GM18867 (cell line): ENCODE measurements around the gene GLB1L3.

Experiments used
- ATAC-seq: cut with Tn5 transposase; IDR thresholded peaks from one replicate; pipeline ENCODE4 v1.9.1; 2021; ENCODE audit warnings: mild to moderate bottlenecking, moderate library complexity; ENCODE audit not compliant: unreplicated experiment

GLB1L3 gene, protein sequence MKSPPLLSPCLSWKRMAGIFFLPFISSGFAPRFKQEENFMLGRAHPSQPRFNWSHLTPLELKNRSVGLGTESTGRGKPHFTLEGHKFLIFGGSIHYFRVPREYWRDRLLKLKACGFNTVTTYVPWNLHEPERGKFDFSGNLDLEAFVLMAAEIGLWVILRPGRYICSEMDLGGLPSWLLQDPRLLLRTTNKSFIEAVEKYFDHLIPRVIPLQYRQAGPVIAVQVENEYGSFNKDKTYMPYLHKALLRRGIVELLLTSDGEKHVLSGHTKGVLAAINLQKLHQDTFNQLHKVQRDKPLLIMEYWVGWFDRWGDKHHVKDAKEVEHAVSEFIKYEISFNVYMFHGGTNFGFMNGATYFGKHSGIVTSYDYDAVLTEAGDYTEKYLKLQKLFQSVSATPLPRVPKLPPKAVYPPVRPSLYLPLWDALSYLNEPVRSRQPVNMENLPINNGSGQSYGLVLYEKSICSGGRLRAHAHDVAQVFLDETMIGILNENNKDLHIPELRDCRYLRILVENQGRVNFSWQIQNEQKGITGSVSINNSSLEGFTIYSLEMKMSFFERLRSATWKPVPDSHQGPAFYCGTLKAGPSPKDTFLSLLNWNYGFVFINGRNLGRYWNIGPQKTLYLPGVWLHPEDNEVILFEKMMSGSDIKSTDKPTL

DNA sequence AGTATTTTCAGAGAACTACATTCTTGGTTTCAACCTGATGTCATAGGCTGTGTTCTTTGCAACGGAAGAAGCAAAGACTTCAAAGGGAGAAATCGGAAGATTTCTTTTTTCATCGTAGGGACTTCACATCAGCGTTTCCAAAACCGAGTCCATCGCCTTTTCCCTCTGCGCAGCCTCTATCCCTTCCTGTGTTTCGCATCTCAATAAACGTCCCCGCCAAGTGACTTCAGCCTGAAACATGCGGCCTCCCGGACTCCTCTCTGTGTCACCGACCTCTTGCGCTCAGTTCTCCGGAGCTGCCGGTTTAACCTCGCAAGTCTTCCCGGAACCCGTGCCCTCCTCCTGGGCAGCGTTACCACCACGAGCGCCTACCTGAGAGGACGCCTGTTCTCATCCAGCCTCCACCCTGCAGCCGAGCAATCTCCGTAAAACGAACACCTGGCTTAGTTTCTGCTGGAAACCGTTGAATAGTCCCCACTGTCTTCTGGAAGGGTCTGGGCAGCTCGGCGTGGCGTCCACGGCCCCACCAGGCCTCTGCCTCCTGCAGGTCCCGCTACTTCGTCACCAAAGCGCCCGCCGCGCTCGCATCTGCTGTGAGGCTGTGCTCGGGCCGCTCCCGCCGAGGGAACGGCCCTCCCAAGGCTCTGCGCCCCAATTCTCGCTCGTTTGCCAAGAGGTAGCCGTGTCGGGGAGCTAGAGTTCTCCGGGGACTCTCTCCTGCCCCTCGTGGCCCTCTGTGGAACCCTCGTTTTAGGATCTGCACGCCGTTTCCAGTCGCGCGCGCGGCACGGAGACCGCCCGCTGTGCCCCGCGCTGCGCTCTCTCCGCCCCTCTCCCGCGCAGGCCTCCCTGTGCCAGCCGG, at the start of gene GLB1L3:
Gene GLB1L3 (plus strand): TSS at position 846 of the 862 bp plus-strand sequence. CDS start 362 bp downstream, outside the sequence.
- peak; percentile 86 for ATAC-seq

DNA sequence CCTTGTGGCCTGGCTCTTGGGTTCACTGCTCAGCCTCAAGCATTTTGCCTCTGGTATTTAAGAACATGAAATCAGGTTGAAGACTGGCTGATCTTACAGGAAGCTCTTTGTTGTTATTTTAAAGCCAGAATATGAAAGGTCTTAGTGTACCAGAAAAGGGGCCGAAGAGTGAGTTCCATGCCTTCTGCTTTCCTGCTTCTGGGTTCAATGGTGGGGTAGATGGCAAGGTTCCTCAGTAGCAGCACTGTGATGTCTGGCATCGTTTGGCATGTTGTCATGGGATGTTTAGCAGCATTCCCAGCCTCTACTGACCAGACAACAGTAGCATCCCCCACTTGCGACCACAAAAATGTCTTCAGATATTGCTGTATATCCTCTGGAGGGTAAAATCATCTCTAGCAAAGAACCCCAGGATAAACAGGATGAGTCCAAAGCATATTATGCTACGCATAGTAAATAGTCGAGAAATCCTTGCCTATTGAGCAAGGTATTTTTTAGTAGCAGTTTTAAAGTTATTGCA, 49.3 kb upstream of the GLB1L3 start:
- ATAC-seq = no peak

DNA sequence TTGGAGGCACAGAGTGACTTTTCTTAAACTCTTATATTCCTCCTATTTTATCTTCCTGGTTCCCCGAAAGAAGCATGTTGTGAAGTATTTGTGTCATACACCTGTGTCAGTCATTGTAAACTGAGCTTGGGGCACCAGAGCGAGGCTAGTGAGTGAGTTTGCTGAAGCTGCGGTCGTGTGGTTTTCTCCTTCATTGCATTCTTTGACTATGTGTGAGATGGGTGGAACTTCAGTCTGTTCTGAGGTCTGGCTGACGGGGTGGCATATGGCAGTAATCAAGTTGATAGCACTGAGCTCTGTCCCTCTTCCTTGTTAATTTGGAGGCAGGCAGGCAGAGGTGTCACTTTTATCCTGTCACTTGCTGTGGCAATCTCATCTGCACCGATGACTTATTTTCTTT, 47.6 kb upstream of the GLB1L3 start:
- ATAC-seq = peak; percentile 63

DNA sequence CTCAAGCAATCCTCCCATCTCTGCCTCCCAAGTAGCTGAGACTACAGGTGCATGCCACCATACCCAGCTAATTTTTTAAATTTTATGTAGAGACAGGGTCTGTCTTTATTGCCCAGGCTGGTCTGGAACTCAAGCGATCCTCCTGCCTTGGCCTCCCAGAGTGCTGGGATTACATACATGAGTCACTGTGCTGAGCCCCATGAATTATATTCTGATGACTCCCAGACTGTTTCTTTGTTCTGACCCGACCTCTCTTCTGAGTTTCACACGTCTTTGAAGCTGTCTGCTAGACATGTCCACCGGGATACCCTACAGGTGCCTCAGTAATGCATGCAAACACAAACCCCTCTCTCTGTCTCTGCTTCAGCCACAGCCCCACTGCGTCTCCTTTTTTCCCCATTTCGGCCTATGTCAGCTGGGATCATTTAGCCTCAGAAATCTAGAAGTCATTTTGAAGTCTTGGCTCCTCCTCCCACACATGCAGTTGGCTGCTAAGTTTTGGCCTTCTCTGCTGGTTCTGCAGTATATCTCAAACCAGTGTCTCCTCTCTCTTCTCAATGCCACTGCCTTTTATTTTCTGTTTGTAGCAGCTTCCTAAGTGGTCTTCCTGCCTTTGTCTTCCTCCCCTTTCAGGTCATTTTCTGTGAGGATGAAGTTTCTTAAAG, 46.9 kb upstream of the GLB1L3 start:
- ATAC-seq = no peak

DNA sequence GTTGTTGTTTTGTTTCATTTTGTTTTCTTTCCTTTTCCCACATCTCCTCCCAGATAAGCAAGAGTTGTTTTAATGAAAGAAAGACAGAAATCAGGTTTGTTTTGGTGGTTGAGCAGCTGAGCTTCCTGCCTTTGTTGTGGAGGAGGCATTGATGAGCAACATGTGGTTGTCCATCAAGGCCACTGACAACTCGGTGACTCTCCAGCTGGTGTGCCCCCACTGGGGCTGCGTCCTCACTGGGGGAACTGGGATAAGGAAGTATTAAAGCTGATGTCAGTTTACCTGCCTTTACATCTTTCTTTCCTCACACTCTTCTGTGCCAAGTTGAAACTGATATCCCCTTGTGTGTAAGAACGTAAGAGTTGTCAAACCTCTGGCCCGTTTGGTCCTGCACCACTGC, 45.8 kb upstream of the GLB1L3 start:
- ATAC-seq = no peak

DNA sequence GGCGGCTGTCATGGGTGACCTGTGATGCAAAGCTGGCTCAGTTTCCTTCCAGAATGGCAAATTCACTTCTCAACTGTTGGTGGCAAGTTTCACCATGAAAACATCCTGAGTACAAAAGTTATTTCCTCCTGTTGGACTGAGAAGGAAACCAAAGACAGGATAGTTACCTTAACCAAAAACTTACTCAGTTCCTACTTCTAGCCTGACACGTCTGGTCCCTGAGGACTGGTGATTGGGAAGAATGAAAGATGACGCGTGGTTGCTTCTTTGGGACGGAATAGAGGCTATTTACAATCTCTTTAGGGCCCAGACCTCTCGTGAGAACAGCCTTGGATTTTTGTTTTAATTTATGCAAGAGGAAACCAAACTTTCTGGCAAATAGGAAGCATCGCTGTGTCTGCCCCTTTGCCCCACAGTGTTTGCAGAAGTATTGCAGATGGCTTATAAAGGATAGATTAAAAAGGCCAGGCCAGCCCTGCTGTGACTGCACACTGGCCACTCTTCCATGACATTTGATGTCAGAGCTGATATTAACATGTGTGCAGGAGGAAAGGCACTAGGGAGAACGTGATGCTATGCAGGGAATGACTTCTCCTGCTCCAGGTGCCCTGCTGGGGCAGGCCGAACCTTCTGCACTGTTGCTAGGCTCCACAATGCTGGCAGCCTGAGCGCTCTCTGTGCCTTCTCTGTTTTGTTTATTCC, 44.1 kb upstream of the GLB1L3 start:
- ATAC-seq = no peak

DNA sequence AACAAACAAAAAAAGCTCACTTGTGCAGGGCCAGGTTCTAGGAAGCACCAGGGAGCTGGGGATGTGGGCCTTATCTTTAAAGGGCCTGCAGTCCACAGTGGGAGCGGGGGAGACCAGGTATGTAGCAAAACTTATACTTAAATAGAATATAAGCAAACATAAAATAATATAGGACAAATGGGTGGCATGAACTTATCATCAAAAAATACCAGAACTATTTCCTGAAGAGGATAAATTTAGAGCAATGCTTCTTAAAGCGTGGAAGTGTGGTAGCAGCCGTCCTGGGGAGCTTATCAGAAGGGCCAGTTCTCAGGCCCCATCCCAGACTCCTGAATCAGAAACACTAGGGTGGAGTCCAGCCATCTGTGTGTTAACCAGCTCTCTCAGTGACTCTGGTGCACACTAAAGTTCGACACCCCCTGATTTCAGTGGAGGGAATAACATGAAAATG, 42.4 kb upstream of the GLB1L3 start:
- no peak for ATAC-seq

DNA sequence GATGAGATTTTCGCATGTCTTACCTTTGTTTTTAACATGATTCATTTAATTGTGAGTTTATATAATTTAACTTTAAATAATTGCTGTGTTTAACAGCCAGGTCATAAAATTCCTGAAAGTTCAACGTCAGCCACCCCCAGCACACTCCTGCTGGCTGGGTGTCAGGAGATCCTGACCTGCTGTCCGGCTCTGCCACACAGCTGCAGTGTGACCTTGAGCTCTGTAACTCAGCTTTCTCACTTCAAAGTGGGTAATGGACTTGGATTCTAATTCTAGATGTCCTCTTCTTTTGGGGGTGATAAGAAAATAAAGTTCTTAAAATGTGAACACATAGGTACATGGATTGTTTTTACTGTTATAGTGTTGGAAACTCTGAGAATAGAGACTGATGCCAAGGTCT, 40.8 kb upstream of the GLB1L3 start:
- ATAC-seq = no peak

DNA sequence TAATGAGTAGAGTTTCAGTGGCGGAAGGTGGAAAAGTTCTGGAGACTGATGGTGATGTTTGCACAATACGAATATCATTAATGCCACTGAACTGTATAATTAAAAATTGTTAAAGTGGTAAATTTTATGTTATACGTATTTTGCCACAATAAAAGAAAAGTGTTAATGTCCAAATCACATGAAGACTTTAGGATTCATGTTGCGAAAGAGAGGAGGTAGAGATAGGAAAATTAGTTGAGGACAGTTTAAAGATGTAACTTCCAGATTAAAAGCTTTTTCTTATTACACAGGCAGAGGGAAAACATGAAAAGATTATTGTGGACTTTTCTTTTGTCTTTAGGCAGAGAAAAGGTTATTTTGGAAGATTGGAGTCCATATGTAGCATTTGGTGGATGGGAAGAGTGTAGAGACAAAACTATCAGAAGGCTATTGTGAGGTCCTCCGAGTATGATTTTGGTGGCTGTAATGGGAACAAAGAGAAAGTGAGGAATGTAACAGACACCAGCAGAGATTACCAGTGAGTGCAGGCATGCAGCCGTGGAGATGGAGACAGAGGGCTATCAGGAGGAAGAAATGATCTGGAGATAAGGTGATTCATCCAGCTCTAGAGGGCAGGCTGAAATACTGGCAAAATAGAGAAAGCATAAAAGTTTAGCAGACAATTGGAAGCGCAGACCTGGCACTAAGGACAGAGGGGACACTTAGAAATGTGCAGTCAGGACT, 39.2 kb upstream of the GLB1L3 start:
- ATAC-seq = no peak

DNA sequence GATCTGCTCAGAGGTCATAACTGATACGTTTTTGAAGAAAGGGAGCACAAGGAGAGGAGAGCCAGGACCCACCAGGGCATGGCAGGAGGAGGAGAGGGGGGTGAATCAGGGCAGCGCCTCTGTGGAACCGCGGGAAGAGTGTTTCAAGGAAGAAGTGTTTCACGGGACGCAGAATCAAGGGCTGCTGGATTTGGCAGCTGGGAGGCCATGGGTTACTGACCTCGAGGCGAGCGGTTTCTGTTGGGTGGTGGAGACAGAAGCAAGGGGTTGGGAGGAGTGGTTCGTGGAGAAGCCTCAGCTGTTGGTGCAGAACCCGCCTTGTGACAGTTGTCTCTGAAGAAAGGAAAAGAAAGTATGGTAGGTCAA, 38.6 kb upstream of the GLB1L3 start:
- ATAC-seq = no peak

DNA sequence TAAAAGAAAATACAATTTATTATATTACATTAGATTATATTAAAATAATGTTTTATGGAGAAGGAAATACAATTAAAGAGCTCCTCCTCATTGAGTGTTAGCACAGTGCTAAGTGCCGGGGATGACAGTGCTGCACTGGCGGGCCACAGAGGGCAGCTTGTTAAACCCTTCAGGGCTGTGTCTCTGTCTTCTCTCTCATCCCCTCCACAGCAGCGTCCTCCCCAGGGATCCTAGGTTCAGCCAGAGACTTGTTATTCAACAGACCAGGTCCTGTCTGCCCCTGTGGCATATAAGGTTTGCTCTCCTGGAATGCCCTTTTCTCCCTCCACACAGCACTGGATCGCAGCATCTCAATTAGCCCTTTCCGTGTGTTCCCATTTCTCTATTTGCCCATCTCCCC, 37.2 kb upstream of the GLB1L3 start:
- ATAC-seq = no peak

DNA sequence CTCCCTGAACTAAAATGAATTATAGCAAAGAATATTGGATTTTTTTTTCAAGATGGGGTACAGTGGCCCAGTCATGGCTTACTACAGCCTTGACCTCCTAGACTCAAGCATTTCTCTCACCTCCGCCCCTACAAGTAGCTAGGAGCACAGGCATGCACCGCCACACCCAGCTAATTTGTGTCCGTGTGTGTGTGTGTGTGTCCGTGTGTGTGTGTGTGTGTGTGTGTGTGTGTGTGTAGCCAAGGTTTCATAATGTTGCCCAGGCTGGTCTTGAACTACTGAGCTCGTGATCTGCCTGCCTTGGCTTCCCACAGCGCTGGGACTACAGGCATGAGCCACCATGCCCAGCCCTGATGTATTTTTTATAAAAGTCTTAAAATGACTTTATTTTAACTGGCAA, 35.6 kb upstream of the GLB1L3 start:
- ATAC-seq = no peak

DNA sequence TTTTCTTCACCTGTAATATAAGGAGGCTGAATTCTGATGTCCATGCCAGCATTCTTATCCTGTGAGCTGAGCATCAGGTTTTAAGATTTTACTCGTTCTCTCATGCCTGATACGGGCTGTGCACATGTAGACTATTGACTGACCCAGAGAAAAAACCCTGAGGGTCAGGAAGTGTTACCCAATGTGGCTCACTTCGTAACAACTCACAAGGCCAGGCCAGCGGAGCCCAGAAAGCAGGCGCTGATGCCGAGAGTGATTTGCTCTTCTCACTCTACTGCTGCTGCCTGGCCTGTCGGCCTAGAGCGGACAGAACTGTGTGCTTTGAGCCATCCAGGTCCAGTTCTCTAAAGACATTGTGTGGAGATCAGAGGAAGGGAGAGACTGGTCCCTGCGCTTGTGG, 33.8 kb upstream of the GLB1L3 start:
- ATAC-seq = no peak

DNA sequence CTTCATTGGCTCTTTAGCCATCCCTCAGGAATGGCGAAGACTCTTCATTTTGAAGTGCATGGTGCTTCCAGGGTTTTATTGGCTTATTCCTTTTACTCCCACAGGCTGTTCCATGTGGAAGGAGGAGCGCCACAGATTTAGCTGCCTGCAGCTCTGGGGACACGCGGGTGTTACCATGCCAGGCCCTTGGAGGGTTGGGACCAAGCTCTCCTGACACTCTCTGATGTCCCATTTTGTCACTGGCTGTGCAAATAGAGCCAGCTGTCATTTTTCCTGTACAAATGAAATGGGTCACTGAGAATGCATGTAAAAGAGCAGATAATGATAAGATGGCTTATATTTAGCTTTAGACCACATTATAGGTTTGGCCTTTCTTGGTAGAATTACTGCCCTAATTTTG, 32.3 kb upstream of the GLB1L3 start:
- ATAC-seq = no peak

DNA sequence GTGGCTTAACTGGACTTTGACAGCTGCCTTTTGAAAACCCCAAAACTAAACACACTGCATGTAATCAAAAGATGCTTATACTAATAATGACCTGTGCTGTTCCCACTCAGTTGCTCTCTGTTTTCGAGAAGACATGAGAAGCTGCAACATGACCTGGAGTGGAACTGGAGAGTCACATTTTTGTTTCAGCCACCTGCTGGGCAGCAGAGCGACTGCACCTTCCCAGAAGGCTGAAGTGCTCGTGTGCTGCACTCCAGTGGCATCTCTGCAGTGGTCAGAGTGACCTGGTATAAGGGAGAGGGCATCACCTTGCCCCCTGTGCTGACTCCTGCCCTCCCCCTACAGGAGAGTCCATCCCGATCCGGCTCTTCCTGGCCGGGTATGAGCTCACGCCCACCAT, 31.6 kb upstream of the GLB1L3 start:
- ATAC-seq = peak; percentile 86

DNA sequence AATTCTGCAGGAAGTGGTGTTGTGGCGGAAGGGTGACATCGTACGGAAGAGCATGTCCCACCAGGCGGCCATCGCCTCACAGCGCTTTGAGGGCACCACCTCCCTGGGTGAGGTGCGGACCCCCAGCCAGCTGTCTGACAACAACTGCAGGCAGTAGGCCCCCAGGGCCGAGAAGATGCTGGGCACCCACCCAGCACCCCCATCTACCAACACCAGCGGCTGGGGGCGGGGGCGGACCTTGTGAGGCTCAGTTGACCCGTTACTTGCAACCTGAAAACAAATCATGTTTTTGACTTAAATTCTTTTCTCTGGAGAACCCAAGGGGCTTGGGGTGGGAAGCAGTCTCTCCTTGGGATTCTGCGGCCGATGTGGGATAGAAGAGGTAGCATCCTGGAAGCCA, 30.7 kb upstream of the GLB1L3 start:
- ATAC-seq = no peak

DNA sequence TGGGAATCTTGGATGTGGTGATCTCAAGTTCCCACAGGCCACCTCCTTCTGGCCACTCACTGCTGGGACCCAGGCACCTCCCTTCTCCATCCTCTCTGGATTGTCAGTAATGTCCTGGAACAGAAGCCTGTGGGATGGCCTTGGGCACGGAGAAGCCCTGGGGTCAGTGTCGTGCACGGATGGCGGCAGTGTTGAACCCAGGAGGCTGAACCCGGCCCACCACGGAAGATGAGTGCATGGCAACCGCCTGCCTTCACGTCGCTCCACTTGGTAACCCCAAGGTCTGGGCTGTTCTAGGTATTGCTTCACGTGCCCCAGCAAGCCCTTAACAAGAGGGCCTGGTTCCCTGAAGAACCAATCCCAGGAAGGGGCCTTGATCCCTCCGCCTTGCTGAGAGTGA, 30.1 kb upstream of the GLB1L3 start:
- ATAC-seq = no peak

DNA sequence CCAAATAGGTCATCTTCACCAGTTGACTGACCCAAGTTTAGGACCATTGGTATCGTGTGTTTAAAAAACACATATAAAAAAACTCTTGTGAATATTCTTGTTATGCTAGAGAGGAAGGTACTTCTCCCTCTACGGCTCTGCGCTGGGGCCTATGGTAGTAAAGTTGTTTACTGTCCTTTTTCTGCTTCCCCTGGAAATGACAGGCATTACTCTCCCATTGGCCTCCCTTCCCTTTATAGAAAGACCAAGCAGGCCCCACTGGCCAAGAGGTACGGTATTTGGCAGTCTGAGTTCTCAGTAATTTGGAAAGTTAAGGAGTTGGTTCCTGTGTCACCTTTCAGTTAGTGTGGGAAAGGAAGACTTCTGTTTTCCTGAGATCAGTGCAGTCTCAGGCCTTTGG, 29.5 kb upstream of the GLB1L3 start:
- no peak for ATAC-seq

DNA sequence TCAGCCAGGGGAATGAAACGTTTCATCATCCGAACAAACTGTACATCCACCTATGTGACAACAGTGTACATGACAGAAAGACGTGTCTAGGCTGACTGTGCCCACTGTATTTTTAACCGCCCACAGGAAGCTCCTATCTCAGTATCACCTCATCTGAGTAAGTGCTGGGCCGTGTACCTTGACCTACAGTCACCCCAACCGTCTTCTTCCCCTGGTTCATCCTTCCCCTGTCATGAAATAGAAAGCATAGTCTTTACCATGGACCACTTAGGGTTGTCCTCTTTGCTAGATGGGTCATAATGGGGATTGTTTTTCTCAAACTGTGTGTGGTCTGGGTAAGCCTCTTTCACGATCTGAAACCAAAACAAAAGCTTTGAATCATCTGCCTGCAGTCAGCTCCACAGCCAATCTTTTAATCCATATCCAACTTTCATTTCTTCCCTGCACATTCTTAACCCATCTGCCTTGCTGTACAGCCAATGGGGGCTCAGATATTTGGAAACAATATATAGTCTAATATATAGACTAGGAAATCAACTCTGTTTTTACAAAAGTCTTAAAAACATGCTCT, 27.2 kb upstream of the GLB1L3 start:
- no peak for ATAC-seq
